Activated CD4-positive, alpha-beta T cell treated with anti-CD3 and anti-CD28 coated beads, Interleukin-2, amount 50 U/mL, for 48 hours (primary cell): ENCODE measurements around the gene LIPE.

Experiments used
- DNase-seq, 2 experiments: peaks; one replicate each; pipeline ENCODE4 v3.0.0-alpha.2; 2020

The LIPE gene

DNA sequence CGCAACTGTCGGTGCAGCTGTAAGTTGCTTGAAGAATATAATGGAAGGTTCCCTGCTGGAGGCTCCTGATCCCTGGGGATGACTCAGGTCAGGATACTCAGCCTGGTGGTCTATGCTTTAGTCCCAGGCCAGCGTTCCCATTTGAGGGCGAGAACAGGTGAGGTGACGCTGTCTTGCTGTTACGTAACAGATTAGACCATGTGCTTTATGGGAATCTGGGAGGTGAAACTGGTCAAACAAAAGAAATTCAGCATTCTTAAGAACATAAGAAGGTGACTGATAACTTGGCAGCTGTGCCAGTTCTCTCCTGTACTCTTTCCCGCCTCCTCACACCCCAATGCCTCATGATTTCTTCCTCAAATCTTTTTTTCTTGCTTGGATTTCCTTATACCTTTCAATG is 15.6 kb upstream of the LIPE start, which contains the start of gene CXCL17:
CXCL17 (minus strand) TSS at position 114 of the 400 bp plus-strand sequence. CDS start 114 bp downstream, outside the sequence.
- DNase-seq, result no peak

DNA sequence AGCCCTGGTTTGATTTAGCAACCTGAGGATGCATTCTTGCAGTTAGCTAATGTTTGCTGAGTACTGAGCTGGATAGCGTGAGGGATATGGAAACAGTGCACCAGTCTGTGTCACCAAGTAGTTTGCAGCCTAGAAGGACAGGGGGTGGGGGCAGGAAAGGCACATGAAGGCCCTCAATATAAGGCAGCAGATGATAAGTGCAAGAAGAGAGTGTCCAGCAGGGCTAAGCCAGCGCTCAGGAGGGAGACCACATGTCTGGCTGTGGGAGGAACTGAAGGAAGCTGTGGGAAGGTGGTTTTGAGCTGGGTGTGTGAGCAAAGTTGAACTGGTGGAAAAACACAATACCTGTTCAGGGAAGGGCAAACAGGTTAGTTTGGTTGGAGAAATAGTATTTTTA is 13.9 kb upstream of the LIPE start:
- no peak for DNase-seq

DNA sequence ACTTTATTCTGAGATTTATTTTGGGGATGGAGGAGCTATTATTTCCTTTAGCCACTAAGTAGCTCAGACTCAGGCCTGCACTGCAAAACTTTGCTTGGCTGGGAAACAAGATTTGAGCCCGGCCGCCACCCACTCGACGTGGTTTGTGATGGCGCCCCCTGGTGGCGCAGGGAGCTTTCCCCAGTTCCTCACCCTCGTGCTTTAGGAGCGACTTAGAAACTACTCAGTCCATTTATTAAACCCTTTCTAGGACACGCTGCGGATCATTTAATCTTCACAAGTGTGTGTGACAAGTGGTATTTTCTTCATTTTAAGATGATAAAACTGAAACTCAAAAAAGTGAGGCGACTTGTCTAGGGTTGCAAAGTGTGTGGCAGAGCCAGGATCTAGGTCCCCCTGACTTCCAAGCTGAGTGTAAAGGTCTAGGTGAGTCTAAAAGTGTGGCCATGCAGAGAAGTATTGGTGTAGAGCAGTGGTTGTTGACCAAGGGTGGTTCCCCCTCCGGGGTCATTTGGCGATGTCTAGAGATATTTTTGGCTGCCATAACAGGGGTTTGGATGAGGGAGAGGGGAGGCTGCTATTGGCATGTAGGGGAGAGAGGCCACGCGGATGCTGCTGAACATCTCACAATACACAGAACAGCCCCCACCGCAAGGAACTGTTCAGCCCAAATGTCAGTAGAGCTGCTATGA is 13.3 kb upstream of the LIPE start:
- peak; percentile 89 for DNase-seq

GRCh38 chr19:42436006-42436405 is 8.8 kb upstream of the LIPE start:
- no peak for DNase-seq

DNA sequence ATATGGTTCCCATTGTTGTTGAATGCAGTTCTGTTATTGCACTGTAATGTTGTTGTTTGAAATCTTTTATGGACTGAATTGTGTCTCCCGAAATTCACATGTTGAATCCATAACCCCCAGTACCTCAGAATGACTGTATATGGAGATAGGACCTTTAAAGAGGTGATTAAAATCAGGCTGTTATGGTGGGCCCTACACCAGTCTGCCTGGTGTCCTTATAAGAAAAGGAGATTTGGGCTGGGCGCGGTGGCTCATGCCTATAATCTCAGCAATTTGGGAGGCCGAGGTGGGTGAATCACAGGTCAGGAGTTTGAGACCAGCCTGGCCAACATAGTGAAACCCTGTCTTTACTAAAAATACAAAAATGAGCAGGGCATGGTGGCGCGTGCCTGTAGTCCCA is 8.1 kb upstream of the LIPE start:
- DNase-seq, result no peak

DNA sequence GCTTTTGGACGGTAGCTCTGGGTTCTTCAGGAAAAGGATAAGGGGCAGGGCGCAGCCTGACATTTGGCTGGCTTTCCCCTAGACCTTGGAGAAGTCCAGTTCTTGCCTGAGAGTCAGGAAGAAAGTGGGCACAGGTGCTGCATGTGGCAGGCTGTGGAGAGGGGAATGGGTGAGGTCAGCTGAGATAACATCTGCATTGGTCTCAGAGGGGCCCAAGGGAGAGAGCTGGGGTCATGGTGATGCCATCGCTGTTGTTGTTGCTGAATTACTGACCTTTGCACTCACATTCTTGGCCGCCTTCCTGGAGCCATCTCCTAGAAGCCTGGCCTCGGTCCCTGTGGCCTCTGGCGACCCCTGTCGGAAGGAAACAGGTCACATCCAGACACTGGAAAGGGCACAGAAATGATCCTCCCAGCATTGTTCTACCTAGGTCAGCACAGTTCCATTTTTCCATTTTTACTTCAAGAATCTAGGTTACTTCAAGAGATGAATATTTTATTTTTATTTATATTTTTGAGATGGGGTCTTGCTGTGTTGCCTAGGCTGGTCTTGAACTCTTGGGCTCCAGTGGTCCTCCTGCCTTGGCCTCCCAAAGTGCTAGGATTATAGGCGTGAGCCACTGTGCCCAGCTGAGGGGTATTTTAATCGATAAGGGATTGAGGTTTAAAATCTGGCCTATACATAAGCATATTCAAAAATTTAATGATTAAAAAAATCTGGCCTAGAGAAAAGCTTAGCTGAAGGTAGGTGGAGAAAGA is 6.5 kb upstream of the LIPE start:
- DNase-seq, result peak; percentile 73 to 79

DNA sequence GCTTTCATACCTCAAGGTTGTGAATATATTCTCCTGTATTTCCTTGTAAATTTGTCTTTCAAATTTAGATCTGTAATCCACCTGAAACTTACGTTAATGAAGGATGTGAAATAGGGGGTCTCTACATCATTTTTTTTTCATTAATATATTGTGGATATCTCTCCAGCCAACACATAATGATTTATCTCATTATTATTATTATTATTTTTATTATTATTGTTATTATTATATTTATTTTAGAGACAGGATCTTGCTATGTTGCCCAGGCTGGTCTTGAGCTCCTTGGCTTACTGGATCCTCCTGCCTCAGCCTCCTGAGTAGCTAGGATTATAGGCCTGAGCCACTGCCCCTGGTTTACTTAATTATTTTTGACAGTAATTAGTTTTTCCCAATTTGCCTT is 4.3 kb upstream of the LIPE start:
- no peak for DNase-seq

DNA sequence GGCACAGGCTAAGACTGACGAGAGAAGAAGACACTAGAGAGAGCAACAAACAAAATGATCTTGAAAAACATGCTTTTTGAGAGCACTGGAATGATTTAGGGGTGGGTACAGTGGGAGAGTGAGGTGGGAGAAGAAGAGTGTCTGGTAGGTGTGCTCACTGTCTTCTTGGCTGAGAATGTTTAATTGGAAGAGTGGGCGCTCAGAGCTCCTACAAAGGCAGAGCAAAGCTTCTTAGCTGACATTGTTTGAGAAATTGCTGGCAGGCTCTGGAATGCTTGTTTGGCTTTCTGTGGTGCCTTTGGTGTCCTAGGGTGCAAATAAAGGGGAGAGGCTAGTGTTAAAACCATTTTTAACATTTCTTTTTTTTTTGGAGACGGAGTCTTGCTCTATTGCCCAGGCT is 1.5 kb upstream of the LIPE start:
- no peak for DNase-seq

DNA sequence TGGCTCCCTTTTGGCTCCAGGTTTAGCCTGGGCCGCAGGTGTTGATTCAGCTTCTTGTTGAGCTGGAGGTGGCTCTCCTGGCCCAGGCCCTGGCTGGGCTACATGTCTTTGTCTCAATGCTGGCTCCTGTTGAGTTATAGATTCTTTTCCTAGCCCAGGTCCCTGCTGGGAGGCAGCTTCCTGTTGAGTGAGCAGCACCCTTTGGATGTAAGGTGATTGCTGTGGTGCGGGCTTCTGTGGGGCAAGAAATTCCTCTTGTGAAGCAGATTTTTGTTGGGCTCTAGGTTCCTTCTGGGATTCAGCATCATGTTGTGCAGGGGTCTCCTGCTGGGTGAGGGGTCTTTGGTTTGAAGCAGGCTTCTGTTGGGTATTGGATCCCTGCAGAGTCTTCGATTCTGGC is 545 bp downstream of the LIPE start:
- DNase-seq, result no peak

DNA sequence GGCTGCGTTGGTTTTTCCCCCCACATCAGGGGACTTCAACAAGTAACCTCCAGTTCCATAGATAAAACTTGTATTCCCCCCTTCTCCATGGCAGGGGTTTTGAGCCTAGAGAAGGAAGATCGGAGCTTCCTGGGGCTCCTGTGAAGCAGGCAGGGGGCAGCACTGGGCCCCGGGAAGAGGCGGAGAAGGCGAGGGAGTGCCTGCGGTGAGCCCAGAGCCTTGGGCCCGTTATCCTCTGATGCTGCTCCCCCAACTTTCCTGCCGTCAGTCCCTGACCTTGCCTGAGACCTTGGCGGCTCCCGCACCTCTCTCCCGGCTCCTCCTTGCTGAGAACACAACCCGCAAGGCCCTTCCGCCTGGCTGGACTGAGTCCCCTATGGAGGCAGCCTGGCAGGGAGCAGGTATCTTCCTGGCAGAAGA is 2.5 kb downstream of the LIPE start:
- DNase-seq, result no peak

DNA sequence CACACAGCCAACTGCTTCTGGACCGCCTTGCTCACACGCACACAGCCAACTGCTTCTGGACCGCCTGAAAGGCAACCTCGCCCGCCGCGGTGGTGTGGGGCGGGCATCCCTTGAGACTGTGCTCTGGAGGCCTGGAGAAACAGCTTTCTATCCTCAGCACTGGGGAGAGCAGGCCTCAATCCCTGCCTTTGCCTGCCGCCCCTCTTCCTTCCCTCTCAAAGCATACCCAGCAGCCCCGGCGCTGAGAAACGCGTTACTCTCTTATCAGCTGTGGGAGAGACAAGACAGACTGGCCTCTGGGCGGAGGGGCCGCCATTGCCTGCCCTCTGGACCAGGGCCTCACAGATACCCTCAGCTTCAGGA is 2.9 kb downstream of the LIPE start:
- no peak for DNase-seq

DNA sequence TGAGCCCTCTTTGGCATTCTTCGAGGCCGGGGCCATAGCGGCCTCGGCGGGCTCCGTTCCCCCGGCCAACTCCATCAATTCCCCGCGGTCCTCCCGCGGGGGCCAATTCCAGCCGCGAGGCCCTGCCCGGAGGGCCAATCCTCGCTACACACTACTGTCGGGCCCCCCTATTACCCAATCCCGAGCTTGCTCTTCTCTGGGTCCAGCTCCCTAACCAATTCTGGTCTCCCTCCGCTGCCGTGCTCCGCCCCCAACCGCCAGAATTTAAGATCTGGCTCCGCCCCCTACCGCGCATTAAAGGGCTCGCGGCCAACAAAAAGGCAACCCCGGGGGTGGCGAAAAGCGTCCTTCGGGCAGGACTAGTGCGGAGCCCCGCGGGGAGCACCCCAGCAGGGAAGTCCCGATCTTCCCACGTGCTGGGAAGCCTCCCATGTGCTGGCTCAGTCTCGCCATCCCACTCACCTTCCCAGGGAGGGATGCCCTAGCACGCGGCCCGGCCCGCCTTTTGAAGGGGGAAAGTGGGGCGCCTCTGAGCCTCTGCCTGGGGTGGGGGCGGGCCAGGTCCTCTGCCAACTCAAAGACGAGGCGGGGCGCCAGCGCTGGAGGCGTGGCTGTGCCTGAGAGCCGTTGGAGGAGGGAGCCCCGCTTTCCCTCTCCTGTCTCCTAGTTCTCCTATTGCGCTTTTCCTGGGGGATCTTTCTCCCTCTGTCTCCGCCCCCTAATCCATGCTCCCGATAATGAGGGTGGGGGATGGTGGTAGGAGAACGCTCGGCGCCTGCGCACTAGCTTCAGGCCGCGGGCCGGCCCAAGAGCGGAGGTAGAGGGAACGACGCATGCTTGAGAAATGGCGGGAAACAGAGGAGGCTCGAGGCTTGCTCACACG is 3.5 kb downstream of the LIPE start:
- peak; percentile 95 to 97 for DNase-seq

- DNase-seq, result peak; percentile 44 to 54
Measured at GRCh38 chr19:42422901-42423461, 4.2 kb downstream of the LIPE start.

GRCh38 chr19:42422092-42422900 is 4.9 kb downstream of the LIPE start:
- DNase-seq, result no peak

- no peak for DNase-seq
Measured at GRCh38 chr19:42421591-42422031, 5.6 kb downstream of the LIPE start.

GRCh38 chr19:42421101-42421500 is 6.1 kb downstream of the LIPE start:
- DNase-seq, result no peak

DNA sequence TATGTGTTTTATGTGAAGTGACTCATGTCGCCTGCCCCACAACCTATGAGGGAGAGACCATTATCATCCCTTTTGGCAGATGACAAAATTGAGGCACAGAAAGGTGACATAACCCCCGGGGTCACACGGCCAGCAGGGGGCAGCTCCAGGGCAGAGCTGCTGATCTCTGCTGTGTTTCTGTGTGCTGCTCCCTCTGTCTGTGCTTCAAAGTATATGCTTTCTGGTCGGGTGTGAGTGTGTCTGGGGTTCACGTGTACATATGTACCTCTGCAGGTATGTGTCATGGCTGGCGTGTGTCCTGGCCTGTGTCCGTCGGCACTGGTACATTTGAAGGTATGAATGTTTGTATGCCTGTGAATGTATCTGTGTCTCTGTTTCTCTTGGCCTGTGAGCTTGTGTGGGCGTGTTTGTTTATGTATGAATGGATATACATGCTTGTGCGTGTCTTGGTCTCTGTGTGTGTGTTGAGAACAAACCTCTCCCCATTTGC is 7.1 kb downstream of the LIPE start:
- DNase-seq, result peak; percentile 81 to 85

- no peak for DNase-seq
Measured at GRCh38 chr19:42419309-42419708, 7.9 kb downstream of the LIPE start.

- DNase-seq, result no peak
Measured at GRCh38 chr19:42412661-42413076, 14.5 kb downstream of the LIPE start.

DNA sequence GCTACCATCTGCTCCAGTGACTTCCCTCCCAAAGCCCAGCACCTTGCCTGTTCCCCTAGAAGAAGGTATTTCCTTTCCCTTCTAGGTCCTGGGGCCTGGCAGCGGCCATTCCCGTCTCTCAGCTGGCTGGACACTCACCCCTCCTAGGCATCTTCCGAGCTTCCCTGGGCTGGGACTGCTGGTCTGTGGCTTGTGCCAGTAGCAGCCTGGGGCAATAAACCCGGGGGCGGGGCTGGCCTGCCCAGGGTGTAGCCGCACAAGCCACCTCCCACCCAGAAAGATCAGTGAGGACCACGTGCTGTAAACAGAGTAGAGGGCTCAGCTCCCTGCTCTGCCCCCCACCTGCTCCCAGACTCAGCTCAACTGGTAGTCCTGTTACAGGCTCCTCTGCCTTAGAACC is 15.0 kb downstream of the LIPE start:
- DNase-seq, result no peak

DNA sequence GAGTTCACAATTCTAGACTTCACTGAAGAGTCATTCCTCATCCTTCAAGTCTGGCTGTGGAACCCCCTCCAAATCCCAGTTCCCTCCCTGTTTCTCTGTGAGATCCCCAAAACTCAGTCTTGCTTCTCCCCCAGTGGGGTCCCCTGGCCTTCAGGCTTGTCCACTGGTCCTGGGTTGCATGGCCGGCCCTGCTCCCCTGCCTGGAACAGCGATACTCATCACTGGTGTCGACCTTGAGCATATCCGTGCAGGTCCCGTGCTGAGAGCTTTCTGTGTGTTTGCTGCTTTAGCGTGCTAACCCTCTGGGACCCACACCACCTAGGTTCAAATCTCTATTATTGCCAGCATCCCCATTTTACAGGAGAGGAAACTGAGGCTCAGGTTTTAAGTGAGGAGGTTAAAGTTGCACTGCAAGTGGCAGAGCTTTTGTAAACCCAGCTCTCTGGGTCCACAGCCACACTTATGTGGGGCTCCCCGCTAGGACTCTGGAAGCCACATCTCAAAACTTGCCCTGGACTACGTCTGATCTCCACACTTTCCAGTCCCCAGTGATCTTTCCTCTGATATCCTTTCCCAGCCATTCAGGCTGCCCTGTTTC is 15.5 kb downstream of the LIPE start:
- no peak for DNase-seq

DNA sequence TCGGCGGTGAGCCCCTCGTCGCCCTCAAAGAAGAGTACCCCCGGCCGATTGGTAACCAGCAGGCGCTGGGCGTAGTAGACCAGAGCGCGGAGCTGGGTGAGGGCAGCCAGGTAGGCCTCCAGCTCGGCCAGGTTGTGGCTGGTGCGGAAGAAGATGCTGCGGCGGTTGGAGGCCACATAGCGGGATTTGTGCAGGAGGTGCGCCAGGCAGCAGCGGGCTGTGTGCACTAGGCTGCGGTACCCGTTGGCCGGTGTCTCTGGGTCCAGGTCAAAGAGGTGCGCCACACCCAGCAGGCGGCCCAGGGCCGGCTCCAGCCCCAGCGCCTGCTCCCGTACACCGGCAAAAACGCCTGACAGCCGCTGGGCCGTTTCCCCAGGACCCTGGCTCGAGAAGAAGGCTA is 16.8 kb downstream of the LIPE start:
- DNase-seq, result no peak
